ENCODE measurements around the gene MUC22. TPM values are rescaled to one million over a fixed set of nuclear protein-coding genes. Genes with fewer than 3 reads are reported as not detected.
"Not testable (repeated sequence)": the region's sequence is repeated elsewhere in the genome, so short reads cannot be mapped to it uniquely, and the experiment has no call there.

MUC22 gene
- total and polyA plus RNA-seq, 2 of the 4 experiments (the other 2 are of a cell fraction) = 0.02 TPM; not detected in 1

- no peak for DNase-seq
Measured at GRCh38 chr6:30966154-30966553, 44.1 kb upstream of the MUC22 start.

DNA sequence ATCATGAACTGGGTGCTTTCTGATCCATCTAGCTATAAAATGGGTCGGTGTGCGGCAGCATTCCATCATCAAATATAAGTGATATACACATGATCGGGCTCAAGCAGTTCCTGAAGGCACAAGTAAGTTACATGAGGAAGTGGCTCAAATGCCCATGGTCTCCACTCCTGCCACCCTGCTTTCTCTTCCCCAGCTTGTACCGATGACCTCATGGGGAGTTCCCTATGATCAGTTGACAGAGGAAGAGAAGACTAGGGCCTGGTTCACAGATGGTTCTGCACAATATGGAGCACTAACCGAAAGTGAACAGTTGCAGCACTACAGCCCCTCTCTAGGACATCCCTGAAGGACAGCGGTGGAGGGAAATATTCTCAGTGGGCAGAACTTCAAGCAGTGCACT, 41.1 kb upstream of the MUC22 start:
- H3K9ac ChIP-seq (ENCODE audit: low read depth, low read length); H2BK5ac ChIP-seq (ENCODE audit: low read depth, low read length, poor library complexity, severe bottlenecking); H3K18ac ChIP-seq (ENCODE audit: low read depth, low read length); in situ Hi-C loops (cut with MboI; ENCODE audit: low sequenced_read_pairs); H2AK5ac ChIP-seq (ENCODE audit: low read depth, low read length); H3K36me3 ChIP-seq (ENCODE audit: control insufficient read depth, insufficient read depth, low read length); H3K27ac ChIP-seq (ENCODE audit: insufficient read depth, low read length); CTCF ChIA-PET; H3K4me3 ChIP-seq (ENCODE audit: insufficient read depth, low read depth, low read length); H3K4ac ChIP-seq (ENCODE audit: low read depth, low read length); H3K23ac ChIP-seq (ENCODE audit: low read depth, low read length); H2BK120ac ChIP-seq (ENCODE audit: low read depth, low read length); BruUV-seq (replicated peaks); H4K20me1 ChIP-seq (ENCODE audit: insufficient read depth, low read length); H3K14ac ChIP-seq (replicated peaks; ENCODE audit: low read depth, low read length); H2AFZ ChIP-seq (replicated peaks; ENCODE audit: low read length, poor library complexity); POLR2A ChIA-PET (ENCODE audit: unreplicated experiment); H4K8ac ChIP-seq (ENCODE audit: low read depth in 2 of 2, low read length in 2 of 2); H3K9me3 ChIP-seq (ENCODE audit: control insufficient read depth, insufficient read depth, low read length); intact Hi-C loops (cut with micrococcal nuclease); H3K4me1 ChIP-seq (ENCODE audit: control insufficient read depth, insufficient read depth, low read length); H3K56ac ChIP-seq (ENCODE audit: extremely low read depth, insufficient read depth, low read length); H2AK9ac ChIP-seq (replicated peaks; ENCODE audit: low read depth, low read length, poor library complexity); ATAC-seq (ENCODE audit: low read depth); H4K5ac ChIP-seq (ENCODE audit: low read depth, low read length); H2BK20ac ChIP-seq (ENCODE audit: low read depth, low read length); H3K79me1 ChIP-seq (ENCODE audit: low read depth in 1 of 2, low read length in 2 of 2); H4K91ac ChIP-seq (ENCODE audit: insufficient read depth, low read depth, low read length); dilution Hi-C loops (cut with HindIII; ENCODE audit: low sequenced_read_pairs, unreplicated experiment); DNase-seq; H2BK15ac ChIP-seq (ENCODE audit: low read depth, low read length); H3K4me2 ChIP-seq (ENCODE audit: low read depth, low read length); H3K9me1 ChIP-seq (ENCODE audit: insufficient read depth, low read length): not testable (repeated sequence)
- no CpG with 5 or more reads among the region's 6 CpGs for WGBS, 2 experiments (ENCODE audit: extremely low coverage in 2 of 2, insufficient read length in 1 of 2)
- H3K27me3 ChIP-seq (ENCODE audit: control insufficient read depth, insufficient read depth, low read length) = peaks cover 36% of the 10 kb centered on the region

More at GRCh38 chr6:30966154-30966553, 44.1 kb upstream of the MUC22 start:
- H3K56ac ChIP-seq (ENCODE audit: extremely low read depth, insufficient read depth, low read length) = no peak overlapping the region
- H3K27me3 ChIP-seq (ENCODE audit: control insufficient read depth, insufficient read depth, low read length) = peaks cover 25% of the 10 kb centered on the region
- dilution Hi-C loops (cut with HindIII; ENCODE audit: low sequenced_read_pairs, unreplicated experiment) (no loop called here), intact Hi-C loops (cut with micrococcal nuclease) (no loop called here), in situ Hi-C loops (cut with MboI; ENCODE audit: low sequenced_read_pairs) (no loop called here)
- H2BK120ac ChIP-seq (ENCODE audit: low read depth, low read length) = no peak overlapping the region
- POLR2A ChIA-PET (ENCODE audit: unreplicated experiment) = no interaction called here
- H3K4me1 ChIP-seq (ENCODE audit: control insufficient read depth, insufficient read depth, low read length) = no peaks in the 10 kb centered on the region
- no peak overlapping the region for H3K4me3 ChIP-seq (ENCODE audit: insufficient read depth, low read depth, low read length)
- H4K20me1 ChIP-seq (ENCODE audit: insufficient read depth, low read length) = no peaks in the 10 kb centered on the region
- no peak overlapping the region for H3K18ac ChIP-seq (ENCODE audit: low read depth, low read length)
- no peak overlapping the region for H2BK5ac ChIP-seq (ENCODE audit: low read depth, low read length, poor library complexity, severe bottlenecking)
- no peak overlapping the region for H4K91ac ChIP-seq (ENCODE audit: insufficient read depth, low read depth, low read length)
- H4K8ac ChIP-seq (ENCODE audit: low read depth in 2 of 2, low read length in 2 of 2) = no peak overlapping the region
- H2AFZ ChIP-seq (replicated peaks; ENCODE audit: low read length, poor library complexity) = no peak overlapping the region
- WGBS, 2 experiments (ENCODE audit: extremely low coverage in 2 of 2, insufficient read length in 1 of 2) = 43% methylated on average over 1 of the region's 3 CpGs; no CpG with 5 or more reads in 1 of the 2 experiments
- H2AK9ac ChIP-seq (replicated peaks; ENCODE audit: low read depth, low read length, poor library complexity) = no peak overlapping the region
- H3K9me3 ChIP-seq (ENCODE audit: control insufficient read depth, insufficient read depth, low read length) = no peaks in the 10 kb centered on the region
- no peaks in the 10 kb centered on the region for H3K79me1 ChIP-seq (ENCODE audit: low read depth in 1 of 2, low read length in 2 of 2)
- H4K5ac ChIP-seq (ENCODE audit: low read depth, low read length) = no peak overlapping the region
- no peak overlapping the region for H2AK5ac ChIP-seq (ENCODE audit: low read depth, low read length)
- no peak overlapping the region for H2BK15ac ChIP-seq (ENCODE audit: low read depth, low read length)
- no peak overlapping the region for H3K23ac ChIP-seq (ENCODE audit: low read depth, low read length)
- no peaks in the 10 kb centered on the region for H3K9me1 ChIP-seq (ENCODE audit: insufficient read depth, low read length)
- no peak for TF ChIP-seq RCOR1 (IDR thresholded peaks at IDR 0.05; ENCODE audit: insufficient replicate concordance, low read length)
- CTCF ChIA-PET = no interaction called here
- H3K9ac ChIP-seq (ENCODE audit: low read depth, low read length) = no peak overlapping the region
- no peaks in the 10 kb centered on the region for H3K36me3 ChIP-seq (ENCODE audit: control insufficient read depth, insufficient read depth, low read length)
- no peak for ATAC-seq (ENCODE audit: low read depth)
- H3K27ac ChIP-seq (ENCODE audit: insufficient read depth, low read length) = no peak overlapping the region
- H3K4ac ChIP-seq (ENCODE audit: low read depth, low read length) = no peak overlapping the region
- H3K14ac ChIP-seq (replicated peaks; ENCODE audit: low read depth, low read length) = no peak overlapping the region
- H3K4me2 ChIP-seq (ENCODE audit: low read depth, low read length) = no peak overlapping the region
- no peak overlapping the region for H2BK20ac ChIP-seq (ENCODE audit: low read depth, low read length)
- no TSS peak for BruUV-seq (replicated peaks)

All from IMR-90 (cell line).